ENCODE measurements around the gene PTPRD. TPM values are rescaled to one million over a fixed set of nuclear protein-coding genes. Genes with fewer than 3 reads are reported as not detected.
A peak's percentile ranks its signal among the peaks of the same experiment; 100 is the strongest.

PTPRD gene
- polyA plus RNA-seq, 1 donor from 2014 or later: not detected

DNA sequence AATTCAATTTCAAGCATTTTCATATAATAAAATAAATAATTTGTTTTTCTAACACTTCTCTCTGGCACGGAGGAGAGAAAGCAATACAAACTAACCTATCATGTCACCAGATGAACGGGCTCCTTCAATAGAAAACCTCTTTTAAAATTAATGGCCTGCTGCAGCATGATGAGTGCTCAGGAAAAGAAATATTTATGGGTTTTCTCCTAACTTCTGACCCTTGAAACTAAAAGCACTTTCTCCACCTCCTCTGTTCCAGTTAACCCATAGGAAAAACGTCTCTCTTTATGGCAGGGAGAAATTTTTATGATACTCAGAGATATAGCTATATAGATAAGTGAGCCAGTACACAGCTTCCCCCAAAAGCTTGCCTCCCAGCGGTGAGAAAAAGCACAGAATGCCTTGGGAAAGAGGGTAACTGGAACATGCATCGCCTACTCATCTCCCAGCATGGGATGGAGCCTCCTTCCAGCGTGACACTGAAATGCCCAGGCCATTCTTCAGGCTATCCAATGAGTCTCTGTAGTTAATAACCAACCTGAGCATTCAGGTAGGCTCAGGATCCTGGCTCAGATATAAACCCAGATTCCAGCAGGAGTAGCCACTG, 1850.2 kb downstream of the PTPRD start:
- no peak overlapping the region for H3K4me3 Mint-ChIP-seq
- H3K4me1 Mint-ChIP-seq: peaks cover 0 to 3% (median 2%) of the 10 kb centered on the region in 3 donors
- no peaks in the 10 kb centered on the region for H3K36me3 Mint-ChIP-seq
- H3K9me3 Mint-ChIP-seq: peaks cover 0 to 2% (median 0%) of the 10 kb centered on the region in 3 donors
- no peak overlapping the region for H3K27ac Mint-ChIP-seq
- H3K27me3 Mint-ChIP-seq: no peaks in the 10 kb centered on the region

DNA sequence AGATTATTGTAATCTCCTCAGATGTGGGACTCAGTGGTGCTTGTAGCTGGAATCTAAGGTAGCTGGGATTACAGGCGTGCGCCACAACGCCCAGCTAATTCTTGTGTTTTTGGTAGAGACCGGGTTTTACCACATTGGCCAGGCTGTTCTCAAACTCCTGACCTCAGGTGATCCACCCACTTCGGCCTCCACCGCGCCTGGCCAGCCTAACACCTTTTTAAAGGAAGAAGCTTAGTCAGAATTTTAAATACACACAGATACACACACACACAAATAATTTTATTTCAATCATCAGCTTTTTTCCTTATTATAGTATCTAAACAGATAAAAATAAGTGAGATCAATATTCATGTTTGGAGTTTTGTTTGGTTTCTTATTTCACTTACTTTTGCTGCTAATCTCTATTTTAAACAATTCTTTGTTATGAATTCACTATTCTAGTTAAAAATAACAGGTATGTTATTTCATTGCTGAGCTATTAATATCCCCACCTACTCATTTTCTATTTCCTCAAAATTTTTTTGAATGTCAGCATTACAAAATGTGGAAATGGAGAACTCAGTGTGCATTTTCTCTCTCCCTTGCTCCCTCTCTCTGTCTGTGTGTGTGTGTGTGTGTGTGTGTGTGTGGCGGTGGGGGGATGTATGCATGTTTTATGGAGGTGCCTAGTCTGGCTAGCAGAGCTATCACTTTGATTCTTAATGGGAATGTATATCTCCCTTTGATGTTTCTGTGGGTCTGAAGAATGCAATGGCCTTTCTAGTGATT, 1852.6 kb downstream of the PTPRD start:
- Mint-ChIP-seq H3K4me1 (peaks cover 0 to 3% (median 2%) of the 10 kb centered on the region in 3 donors), H3K9me3 (no peaks in the 10 kb centered on the region), H3K36me3 (no peaks in the 10 kb centered on the region), H3K27me3 (no peaks in the 10 kb centered on the region), H3K4me3 (peak overlapping the region in 1 of 4 donors; percentile 39), H3K27ac (no peak overlapping the region)

DNA sequence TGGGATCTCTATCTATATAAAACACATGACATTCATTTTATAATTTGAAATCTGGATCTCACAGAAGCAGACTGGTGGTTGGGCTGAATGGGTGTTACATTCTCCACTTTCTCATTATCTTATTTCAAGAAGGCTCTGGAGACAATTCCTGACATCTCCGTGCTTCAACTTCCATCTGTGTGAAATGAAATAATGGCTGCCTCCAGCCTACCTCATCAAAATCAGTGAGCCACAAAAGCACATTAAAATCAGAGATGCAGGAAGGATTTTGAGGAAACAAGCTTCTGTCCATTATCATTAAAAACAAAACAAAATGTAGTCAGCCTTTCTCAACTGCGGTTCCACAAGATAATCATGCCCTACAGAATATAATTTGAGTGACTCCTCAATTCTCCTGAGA, 1854.9 kb downstream of the PTPRD start:
- Mint-ChIP-seq H3K27ac (no peak overlapping the region), H3K4me3 (no peak overlapping the region), H3K36me3 (no peaks in the 10 kb centered on the region)

DNA sequence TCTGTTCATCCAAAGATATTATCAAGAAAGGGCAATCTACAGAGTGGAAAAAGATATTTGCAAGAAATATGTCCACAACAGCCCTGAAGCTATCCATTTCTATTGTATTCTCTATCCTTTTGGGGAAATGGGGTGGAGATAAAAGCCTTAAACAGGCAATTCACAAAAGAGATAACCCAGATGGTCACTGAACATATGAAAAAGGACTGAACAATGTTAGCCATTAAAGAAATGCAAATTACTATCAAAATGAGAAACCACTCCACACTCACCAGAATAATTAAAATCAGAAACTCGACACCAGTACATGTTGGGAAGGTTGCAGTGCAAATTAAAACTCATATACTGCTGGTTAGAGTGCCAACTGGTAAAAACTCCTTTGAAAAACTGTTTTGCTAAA, 1858.1 kb downstream of the PTPRD start:
- Mint-ChIP-seq H3K27me3 (no peaks in the 10 kb centered on the region), H3K9me3 (no peaks in the 10 kb centered on the region), H3K4me3 (no peak overlapping the region), H3K4me1 (no peaks in the 10 kb centered on the region), H3K27ac (no peak overlapping the region), H3K36me3 (no peaks in the 10 kb centered on the region)

More for the DNA sequence above, 1854.9 kb downstream of the PTPRD start:
- Mint-ChIP-seq H3K27me3 (no peaks in the 10 kb centered on the region), H3K4me1 (peaks cover 0 to 3% (median 2%) of the 10 kb centered on the region in 3 donors), H3K9me3 (no peaks in the 10 kb centered on the region)

DNA sequence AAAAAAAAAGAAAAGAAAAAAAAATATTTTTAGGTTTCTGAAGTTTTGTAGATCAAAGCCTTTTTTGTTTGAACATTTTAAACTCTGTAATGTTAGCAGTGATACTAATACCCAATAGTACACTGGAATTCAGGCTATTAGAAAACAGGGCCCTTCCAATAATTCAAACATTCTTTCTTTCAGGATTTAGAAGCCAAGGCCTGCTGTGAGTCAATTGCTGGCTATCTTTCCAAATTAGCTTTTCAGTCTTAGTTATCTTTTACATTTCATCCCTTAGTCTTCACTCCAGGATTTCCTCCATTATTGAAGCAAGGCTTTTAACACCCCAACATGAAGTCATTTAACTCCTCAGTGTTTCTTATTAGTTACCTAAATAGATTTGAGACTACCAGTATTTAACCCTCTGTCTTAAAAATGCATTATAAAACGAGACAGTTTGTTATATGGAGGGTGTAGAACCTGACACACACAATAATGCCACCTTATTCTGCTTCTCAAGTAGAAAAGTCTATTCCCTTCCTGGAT, 1861.3 kb downstream of the PTPRD start:
- Mint-ChIP-seq H3K9me3 (no peaks in the 10 kb centered on the region), H3K4me1 (no peaks in the 10 kb centered on the region), H3K36me3 (no peaks in the 10 kb centered on the region), H3K4me3 (no peak overlapping the region), H3K27me3 (no peaks in the 10 kb centered on the region), H3K27ac (no peak overlapping the region)

DNA sequence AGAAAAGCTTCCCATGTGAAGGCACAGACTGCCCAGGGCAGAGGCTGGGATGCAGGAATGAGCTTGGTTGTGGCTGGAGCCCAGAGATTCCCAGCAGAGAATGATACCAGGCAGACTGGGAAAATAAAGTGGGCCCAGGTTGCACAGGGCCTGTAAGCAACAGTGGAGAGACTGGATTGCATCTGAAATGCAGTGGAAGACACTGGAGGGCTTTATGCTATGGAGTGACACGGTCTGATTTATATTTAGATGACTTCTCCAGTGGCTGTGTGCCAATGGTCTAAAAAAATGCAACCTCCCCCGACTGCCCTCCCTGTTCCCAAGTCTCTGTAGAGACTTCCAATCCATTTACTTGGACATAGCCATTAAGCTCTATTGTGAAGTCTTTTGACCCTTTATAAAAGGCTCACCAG, 1862.2 kb downstream of the PTPRD start:
- H3K27ac Mint-ChIP-seq: no peak overlapping the region
- H3K36me3 Mint-ChIP-seq: no peaks in the 10 kb centered on the region
- H3K27me3 Mint-ChIP-seq: no peaks in the 10 kb centered on the region
- no peaks in the 10 kb centered on the region for H3K4me1 Mint-ChIP-seq
- H3K4me3 Mint-ChIP-seq: no peak overlapping the region
- H3K9me3 Mint-ChIP-seq: no peaks in the 10 kb centered on the region

DNA sequence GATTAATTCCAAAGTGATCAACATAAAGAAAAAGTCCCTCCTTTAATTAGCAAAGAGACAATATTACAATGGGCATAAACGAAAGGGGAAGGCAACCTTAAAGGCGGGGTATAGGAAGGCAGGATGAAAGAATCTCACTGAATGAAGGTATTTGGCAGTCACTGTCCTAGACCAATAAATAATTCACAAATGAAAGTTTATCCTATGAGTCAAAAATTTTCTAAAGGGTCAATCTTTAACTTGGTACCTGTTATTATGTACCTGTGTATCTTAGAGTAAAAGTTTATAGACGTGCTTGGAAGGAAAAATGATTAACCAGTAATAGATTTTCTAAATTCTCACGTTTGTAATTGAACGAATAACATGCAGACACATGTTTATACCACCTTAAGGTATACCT, 1867.5 kb downstream of the PTPRD start:
- H3K36me3 Mint-ChIP-seq: no peaks in the 10 kb centered on the region
- H3K9me3 Mint-ChIP-seq: peaks cover 0 to 2% (median 0%) of the 10 kb centered on the region in 3 donors

DNA sequence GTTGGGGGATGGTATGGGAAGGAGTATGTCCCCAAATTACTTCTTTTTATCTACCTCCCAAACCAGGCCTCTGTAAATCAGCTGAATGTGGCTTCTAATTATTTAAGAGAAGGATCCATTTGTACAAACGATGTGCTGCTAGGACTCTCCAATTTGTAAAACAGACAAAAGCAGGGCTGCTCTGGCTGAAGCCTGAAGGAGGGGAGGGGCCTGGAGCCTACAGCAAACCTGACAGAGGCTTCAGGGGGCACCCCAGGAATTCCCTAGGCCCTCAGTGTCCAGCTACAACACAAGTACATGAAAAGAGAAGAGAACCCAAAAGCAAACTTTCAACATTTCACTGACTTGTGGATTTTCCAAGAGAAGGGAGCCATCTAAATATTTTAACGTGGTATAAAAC, 1873.9 kb downstream of the PTPRD start:
- H3K4me3 Mint-ChIP-seq: no peak overlapping the region
- no peaks in the 10 kb centered on the region for H3K4me1 Mint-ChIP-seq
- H3K36me3 Mint-ChIP-seq: no peaks in the 10 kb centered on the region
- no peak overlapping the region for H3K27ac Mint-ChIP-seq
- peaks cover 0 to 2% (median 0%) of the 10 kb centered on the region in 3 donors for H3K9me3 Mint-ChIP-seq
- no peaks in the 10 kb centered on the region for H3K27me3 Mint-ChIP-seq

More for the DNA sequence above, 1867.5 kb downstream of the PTPRD start:
- no peak overlapping the region for H3K27ac Mint-ChIP-seq
- no peak overlapping the region for H3K4me3 Mint-ChIP-seq
- no peaks in the 10 kb centered on the region for H3K4me1 Mint-ChIP-seq
- no peaks in the 10 kb centered on the region for H3K27me3 Mint-ChIP-seq

DNA sequence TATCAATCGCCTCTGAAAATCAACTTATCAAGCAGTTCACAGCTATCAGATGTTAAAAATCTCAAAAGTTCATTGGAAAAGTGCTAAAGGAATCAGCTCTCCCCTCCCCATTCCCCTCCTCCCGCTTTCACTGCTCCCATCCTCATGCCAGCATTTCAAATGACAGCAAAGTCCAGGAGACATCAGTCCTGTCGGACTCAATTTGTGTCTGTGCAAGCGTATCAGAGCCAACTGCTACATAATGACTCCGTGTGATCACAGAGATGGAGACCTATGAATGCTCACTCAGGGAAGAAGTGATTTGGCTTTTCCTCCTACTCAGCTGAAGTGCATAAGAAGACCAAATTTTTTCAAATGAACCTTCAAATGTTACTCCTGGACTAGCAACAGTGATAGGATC, 1876.0 kb downstream of the PTPRD start:
- Mint-ChIP-seq H3K4me1 (no peaks in the 10 kb centered on the region), H3K27ac (no peak overlapping the region), H3K9me3 (peaks cover 0 to 2% (median 0%) of the 10 kb centered on the region in 3 donors), H3K4me3 (no peak overlapping the region), H3K36me3 (no peaks in the 10 kb centered on the region), H3K27me3 (no peaks in the 10 kb centered on the region)

DNA sequence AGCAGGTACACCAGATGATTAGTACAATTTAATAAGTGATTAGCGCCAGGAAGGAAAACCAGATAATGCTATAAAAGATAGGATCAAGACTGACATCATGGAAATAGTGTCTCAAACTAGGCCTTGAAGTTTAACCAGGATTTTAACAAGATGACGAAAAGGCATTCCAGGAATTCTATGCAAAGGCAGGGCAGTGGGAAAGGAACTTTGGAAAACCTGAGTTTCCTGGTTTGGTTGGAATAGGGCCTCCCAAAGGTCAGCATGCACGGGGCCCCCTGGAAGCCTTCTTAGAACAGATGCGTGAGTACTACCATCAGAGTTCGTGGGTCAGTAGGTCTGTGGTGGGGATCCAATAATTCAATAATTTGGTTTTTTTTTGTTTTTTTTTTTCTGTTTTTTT, 1878.0 kb downstream of the PTPRD start:
- H3K27me3 Mint-ChIP-seq: peaks cover 2% of the 10 kb centered on the region
- H3K4me3 Mint-ChIP-seq: no peak overlapping the region
- H3K36me3 Mint-ChIP-seq: peaks cover 2% of the 10 kb centered on the region
- no peak overlapping the region for H3K27ac Mint-ChIP-seq
- no peaks in the 10 kb centered on the region for H3K9me3 Mint-ChIP-seq
- H3K4me1 Mint-ChIP-seq: no peaks in the 10 kb centered on the region

DNA sequence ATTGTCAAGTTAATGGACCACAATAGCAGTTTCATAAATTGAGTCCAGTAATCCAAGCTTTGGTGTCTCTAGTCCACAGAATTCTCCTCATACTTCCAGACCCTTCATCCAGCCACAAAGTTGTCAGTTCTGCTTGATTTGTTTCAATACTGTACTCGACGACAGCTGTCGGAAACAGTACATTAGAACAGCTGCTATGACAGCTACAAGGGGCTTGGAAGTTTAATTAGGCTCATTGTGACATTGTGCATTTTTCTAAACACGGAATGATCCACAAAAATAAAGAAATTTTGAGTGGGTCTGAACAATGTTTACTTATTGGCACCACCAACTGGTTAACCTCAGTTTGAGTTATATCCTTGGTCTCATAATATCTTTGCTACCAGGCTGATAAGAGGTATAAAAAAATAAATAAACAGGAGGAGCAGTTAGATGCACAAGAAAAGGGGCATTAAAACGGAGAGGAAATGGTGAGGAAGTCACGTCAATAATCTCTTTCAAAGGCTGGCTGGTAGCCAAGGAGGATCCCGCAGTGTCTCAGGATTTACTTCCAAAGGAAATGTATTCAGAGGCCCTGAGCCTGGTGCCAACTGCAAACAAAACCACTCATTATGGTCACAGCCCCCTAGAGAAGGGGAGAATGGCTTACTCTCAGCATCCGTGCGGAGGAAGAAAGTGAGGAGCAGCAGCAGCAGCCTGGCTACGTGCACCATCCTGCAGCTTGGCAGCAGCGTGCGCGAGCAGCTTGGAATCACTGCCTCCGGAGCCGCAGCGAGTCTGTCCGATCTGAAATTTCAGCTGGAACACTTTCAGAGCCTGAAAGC, 1879.5 kb downstream of the PTPRD start:
- no peaks in the 10 kb centered on the region for H3K4me1 Mint-ChIP-seq
- H3K4me3 Mint-ChIP-seq: no peak overlapping the region

DNA sequence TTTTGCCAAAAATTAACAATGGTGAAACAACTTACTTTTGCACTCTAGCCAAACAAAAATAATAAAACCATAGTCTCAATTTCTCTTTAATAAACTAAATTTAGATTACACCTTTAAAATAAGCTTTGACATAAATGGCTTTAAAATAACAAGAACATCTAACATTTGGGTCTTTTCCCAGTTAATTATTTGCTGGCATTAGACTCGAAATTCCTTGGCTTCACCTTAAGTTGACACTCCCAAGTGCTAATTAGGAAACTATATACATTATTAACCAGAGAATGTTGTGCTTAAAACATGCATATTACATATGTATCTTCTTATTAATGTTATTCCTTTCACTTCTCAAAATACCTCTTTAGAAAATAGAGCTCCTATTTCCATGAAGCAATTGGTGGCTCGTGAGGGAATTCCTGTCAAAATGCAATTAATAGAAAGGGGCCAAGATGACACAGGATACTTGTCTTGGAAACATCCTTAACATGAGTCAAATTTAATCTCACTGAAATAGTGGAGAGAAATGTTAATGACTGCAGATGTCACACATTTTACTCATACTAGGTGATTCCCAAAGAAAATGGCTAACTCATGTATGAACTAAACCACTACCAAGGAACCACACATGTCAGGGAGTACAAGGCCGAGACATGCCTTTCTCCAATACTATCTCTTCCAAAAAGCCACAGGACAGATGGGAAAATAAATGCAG, 1880.3 kb downstream of the PTPRD start:
- Mint-ChIP-seq H3K4me3 (no peak overlapping the region), H3K36me3 (peaks cover 2% of the 10 kb centered on the region), H3K27me3 (peaks cover 2% of the 10 kb centered on the region), H3K27ac (no peak overlapping the region), H3K4me1 (no peaks in the 10 kb centered on the region), H3K9me3 (no peaks in the 10 kb centered on the region)

More for the DNA sequence above, 1879.5 kb downstream of the PTPRD start:
- H3K27me3 Mint-ChIP-seq: peaks cover 2% of the 10 kb centered on the region
- H3K9me3 Mint-ChIP-seq: no peaks in the 10 kb centered on the region
- H3K27ac Mint-ChIP-seq: no peak overlapping the region
- H3K36me3 Mint-ChIP-seq: peaks cover 2% of the 10 kb centered on the region

DNA sequence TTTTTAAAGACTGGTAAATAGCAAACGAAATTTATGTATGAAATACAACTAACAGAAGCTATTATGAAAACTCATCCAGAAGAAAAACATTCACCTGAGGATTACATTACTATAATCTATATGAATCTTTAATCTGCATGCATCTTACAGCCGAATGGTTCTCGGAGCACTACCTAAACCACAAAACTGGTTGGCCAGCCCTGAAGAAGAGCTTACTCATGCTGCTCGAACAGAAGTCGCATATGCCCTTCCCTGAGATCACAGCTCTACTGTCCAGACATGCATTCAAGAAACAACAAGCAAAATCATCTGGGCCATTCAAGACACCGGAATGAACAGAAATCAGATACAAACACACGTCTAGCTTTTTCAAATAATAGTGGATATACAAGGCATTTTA, 1882.2 kb downstream of the PTPRD start:
- no peak overlapping the region for H3K4me3 Mint-ChIP-seq
- peaks cover 0 to 2% (median 0%) of the 10 kb centered on the region in 3 donors for H3K4me1 Mint-ChIP-seq
- peaks cover 2% of the 10 kb centered on the region for H3K27me3 Mint-ChIP-seq
- H3K9me3 Mint-ChIP-seq: no peaks in the 10 kb centered on the region
- no peak overlapping the region for H3K27ac Mint-ChIP-seq
- H3K36me3 Mint-ChIP-seq: peaks cover 2% of the 10 kb centered on the region

DNA sequence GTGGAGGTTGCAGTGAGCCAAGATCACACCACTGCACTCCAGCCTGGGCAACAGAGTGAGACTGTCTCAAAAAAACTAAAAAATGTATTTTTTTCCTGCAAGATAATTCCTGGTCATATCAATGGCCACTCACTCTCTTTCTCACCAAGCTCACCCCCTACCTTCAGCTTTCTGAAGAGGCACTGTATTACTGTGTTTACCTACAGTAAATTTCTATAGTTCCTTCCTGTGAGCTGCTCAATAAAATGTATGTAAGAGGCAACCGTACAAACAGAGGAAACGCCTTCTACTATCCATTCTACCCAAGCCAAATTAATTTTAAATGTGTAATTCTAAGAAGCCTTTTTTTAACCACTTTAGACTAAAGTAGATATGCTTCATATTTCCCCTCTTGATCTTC, 1883.9 kb downstream of the PTPRD start:
- peaks cover 0 to 2% (median 0%) of the 10 kb centered on the region in 3 donors for H3K4me1 Mint-ChIP-seq
- H3K9me3 Mint-ChIP-seq: no peaks in the 10 kb centered on the region
- peaks cover 2% of the 10 kb centered on the region for H3K36me3 Mint-ChIP-seq
- H3K4me3 Mint-ChIP-seq: no peak overlapping the region
- H3K27ac Mint-ChIP-seq: no peak overlapping the region
- peaks cover 2% of the 10 kb centered on the region for H3K27me3 Mint-ChIP-seq
